Stimulated activated CD4-positive, alpha-beta T cell treated with anti-CD3 and anti-CD28 coated beads, Interleukin-4, amount 100 ng/mL, for 4 hours (primary cell): ENCODE results near the gene PREX1.

Experiments
- DNase-seq, 2 experiments: peaks; one replicate each; pipeline ENCODE4 v3.0.0-alpha.2; 2020

Gene PREX1

DNA sequence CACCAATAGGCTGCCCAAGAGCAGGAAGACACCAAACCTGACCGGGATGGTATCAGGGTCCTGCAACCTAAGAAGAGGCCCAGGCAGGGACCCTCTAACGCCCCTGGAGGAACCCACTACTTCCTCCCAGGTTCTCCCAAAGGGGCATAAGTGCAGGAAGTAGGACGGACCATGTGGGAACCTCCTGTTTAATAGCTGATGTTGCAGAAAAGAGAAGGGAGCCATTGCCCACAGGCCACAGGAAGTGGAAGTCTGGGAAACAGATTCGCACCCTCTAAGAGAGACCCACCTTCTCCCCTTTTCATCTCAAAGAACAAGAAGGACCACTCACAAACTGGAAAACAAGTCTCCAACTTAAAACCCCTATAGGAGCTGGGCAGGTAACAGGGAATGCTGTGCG lies 18.1 kb downstream of the PREX1 start:
- DNase-seq = no peak

DNA sequence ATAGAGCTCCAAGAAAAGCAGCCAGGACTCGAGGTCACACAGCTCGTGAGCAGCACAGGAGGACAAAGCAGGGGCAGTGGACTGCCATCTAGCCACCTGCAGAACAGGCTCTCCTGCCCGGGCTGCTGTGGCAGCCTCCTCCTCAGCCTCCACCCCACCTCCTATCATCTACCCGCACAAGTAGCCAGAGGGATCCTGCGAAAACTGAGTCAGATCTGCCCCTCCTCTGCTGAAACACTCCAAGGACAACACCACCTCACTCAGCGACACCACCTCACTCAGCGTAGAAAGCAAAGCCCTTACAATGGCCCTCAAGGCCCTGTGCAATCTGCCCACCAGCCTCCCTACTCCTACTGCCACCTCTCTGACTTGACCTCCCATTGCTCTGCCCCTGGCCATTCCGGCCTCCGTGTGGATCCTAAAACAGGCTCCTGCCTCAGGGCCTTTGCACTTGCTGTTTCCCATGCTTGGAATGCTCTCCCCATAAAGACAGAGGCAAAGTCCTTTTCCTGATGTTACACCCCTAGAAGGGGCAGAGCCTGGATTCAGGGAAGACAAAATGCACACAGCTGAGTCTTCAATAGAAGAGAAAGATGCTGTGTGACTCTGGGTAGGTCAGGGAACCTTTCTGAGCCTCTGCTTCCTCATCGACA lies 19.3 kb downstream of the PREX1 start:
- no peak for DNase-seq

DNA sequence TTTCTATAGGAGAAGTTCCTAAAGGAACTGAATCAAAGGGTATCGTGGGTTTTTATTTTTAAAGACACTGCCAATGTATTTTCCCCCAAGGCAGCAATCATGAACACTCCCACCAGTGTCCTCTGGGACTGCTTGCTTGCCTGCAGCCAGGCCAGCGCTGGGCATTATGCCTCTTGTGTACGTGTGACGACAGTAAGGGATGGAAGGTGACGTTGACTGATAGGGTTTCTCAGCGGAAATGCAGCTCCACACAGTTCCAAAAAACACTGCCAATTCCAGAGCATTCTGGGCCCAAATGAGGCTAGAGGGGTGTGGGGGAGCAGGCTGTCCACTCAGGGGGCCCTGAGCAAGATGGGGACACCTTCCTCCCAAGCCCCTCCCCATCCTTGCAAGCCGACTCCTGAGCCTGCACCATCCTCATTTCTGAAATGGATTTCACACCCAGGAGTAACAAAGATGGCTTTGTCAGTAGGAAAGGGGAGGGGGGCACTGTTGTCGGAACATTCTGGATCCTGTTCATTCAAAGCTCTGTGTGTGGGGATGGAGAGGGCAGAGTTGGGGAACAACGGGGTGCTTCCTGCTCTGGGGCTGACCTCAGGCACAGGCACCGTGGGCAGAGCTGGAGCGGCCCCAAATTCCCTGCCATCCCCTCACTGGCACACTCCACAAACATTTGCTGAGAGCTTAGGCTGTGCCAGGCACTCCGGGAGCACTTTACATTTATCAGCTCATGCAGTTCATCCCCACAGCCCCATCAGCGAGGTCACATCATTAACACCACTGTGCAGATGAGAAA lies 20.0 kb downstream of the PREX1 start:
- DNase-seq = no peak

DNA sequence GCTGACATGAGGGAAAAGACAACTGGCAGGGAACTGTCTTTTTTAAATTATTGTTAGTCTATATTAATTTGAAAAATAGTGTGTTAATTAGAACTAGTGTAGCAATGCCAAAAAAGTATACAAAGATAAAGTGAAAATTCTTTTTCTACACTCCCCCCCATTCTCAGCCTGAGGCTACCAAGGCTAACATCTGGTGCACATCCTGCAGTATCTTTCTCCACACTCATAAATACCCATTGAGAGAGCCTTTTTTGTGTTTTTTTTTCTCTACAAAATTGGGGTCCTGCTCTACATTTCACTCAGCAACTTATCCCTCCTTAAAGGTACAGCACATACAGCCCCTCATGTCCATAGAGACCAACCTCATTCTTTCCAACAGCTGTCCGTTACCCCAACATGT lies 20.7 kb downstream of the PREX1 start:
- no peak for DNase-seq

- no peak for DNase-seq
These were observed 22.1 kb downstream of the PREX1 start for GRCh38 chr20:48805716-48806115.

DNA sequence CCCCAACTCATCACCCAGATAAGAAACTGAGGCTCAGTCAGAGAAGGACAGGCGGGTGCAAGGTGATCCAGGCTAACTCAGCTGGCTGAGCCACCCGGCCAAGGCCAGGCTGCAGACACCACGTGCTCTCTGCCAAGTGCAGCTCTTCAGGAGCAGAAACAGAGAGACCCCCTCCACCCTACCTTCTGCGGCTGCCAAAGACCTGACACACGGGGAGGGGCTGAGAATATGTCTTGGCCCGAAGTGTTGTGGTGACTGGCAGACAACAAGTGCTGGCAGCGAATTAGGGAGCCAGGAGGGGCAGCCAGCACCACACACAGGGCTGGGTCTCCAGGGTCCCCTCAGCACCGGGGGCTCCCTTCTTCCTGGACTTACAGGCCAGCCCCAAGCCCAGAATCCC lies 22.5 kb downstream of the PREX1 start:
- DNase-seq = no peak

GRCh38 chr20:48804300-48804980 lies 23.4 kb downstream of the PREX1 start:
- no peak for DNase-seq

DNA sequence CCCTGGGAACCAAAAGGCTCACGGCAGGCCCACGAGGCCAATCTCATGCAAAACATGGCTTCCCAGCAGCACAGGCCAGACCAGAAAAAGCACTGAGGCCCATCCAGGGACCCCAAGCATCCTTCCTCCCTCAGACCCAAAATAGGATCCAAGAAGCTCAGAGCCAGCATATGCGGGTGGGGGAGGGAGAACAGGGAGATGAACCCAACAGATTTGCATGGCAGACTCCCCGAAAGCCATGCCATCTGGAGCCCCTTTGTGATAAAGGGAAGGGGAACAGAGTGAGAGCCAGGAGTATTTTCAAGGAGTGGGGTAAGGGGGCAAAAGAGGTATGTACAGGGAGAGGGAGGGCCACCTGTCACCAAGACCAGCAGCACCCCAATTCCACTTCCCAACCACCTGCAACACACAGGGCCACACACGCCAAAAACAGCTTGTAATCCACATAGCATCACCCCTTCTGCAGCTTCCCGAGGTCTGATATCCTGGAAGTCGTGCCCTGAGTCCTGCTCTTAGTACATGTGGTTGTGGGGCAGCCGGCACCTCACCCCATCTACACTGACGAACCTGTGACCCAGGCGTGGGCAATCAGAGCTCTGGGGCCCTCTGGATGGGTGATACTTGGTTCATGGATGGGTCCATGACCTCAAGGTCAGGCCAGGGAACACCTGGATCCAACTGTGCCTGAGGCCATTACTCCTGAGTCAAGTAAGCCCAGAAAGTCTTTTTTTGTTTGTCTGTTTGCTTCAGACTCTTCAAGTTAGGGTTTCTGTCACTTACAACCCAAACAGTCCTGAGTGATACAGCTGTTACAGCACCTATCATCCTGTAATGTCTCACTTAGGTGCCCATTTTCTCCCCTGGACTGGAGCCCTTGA lies 24.4 kb downstream of the PREX1 start:
- DNase-seq = no peak

DNA sequence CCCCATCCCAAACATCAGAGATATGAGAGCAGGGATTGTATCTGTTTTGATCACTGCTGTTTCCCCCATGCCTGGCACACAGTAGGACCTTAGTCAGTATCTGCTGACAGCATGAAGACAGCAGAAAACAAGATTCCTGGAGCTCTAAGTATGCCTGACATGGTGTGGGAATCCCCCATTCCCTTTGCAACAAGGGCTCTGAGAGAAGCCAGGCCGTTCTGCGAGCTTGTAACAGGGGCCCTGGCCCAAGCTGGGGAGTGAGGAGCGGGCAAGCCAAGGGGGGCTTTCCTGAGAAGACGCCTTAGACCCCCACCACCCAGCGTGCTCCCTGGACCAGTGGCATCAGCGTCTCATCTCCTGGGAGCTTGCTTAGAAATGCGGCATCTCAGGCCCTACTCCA lies 25.2 kb downstream of the PREX1 start:
- DNase-seq = no peak

GRCh38 chr20:48802216-48802615 lies 25.6 kb downstream of the PREX1 start:
- no peak for DNase-seq

DNA sequence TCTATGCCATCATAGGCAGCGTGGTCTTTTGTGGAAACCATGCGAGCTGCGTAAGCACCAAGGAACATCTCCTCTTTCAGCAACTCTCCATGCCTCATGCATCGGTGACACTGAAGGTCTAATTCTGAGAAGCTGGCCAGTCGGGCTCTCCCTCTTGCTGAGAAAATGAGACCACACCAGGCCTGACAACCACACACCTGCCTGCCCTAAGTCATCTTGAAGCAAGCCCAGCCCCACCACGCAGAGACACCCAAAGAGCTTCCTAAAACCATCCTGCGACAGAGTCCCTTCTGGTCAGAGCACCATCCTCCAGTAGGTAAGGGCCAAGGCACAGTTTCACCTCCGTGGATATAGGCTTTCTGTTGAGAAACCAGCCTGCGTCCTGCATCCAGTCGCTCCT lies 26.6 kb downstream of the PREX1 start:
- DNase-seq = no peak

DNA sequence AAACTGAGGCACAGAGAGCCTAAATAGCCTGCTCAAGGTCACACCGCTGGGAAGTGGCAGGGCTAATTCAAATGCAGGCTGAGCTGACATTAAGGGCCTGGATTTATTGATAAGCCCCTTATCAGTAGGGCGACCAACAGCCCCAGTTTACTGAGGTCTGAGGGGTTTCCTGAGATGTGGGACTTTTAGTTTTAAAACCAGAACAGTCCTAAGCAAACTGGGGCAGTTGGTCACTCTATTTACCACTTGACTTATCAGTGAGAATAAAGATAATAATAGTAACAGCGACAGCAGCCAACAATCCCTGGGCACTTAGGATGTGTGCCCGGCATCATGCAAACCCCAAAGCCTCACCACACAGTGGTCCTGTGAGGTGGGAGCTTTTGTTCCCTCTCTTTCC lies 27.6 kb downstream of the PREX1 start:
- no peak for DNase-seq

GRCh38 chr20:48799328-48800105 lies 28.3 kb downstream of the PREX1 start:
- DNase-seq = no peak

DNA sequence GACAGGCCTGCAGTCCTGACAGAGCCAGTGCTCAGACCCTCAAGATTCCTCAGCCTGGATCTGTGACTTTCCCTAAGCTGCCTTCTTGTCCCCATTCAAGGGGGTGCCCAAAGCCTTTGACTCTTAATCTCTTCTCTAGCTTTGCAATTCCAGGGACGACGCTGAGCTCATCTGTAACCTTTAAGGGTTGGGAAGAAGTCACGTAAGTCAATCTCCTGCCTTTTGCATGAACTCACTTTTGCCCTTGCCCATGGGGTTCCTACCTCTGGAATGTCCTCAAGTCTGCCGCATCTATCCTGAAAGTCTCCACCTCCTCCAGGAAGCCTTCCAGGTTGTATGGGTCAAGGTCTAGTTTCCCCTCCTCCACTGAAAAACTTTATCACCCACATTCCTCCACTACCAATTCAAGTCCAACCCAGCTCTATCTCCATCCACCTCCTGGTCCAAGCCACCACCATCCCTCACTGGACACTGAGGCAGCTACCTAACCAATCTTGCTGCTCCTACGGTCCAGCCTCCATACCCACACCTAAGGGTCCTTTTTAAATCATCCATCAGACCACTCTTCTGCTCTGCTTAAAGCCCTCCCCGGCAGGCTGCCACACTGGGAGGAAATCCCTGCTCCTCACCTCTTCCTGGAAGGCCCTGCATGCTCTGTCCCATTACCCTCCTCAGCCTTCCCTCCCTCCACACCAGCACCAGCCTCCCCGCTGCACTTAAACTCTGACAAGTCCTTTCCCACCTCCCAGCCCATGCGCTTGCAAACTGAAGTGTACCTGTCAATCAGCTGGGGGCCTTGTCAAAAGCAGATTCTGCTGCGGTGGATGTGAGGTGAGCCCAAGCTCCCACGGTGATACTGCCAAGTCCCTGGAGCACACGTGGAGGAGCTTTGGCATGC lies 29.7 kb downstream of the PREX1 start:
- no peak for DNase-seq

- no peak for DNase-seq
These were observed 30.4 kb downstream of the PREX1 start for GRCh38 chr20:48797275-48797825.

- no peak for DNase-seq
These were observed 32.1 kb downstream of the PREX1 start for GRCh38 chr20:48795732-48796131.

- no peak for DNase-seq
These were observed 32.9 kb downstream of the PREX1 start for GRCh38 chr20:48794816-48795457.

DNA sequence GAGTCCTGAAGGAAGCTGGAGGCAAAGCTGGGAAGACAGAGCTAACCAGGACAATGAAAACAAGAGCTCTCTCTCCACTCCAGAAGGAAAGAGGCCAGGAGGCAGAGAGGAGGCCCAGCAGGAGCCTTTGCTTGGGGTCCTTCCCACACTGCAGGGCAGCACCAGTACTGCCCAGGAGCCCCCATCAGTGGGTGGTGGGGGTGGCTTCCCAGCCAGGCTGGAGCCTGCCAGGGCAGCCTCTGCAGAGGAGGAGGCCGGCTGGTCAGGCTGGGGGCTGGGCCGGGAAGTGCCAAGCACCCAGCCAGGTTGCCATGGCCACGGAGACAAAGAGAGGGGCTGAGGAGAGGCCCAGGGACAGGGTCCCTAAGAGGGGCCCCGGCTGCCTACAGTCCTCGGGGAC lies 33.4 kb downstream of the PREX1 start:
- no peak for DNase-seq

DNA sequence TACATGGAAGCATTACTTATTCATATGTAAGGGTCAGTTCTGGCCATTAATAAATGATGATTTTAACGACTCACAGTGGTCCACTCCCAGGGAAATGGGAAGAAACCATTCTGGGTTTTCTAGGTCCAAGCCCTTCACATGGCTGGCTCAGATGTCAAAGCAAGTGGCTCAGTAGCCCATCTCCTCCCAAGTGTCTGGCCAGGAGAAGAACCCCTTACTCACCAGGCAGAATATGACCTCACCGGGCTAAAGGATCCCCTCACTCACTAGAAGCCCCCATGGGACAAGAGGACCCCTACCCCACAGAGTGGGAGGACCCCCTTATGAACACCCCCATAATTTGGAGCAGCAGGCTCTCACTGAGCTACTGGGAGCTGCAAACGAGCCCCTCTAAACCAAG lies 34.0 kb downstream of the PREX1 start:
- DNase-seq = no peak

- no peak for DNase-seq
These were observed 36.1 kb downstream of the PREX1 start for GRCh38 chr20:48791666-48792071.
